Fibroblast of skin of scalp (primary cell): ENCODE measurements around the gene RNF208.
"Not testable (repeated sequence)": the region's sequence is repeated elsewhere in the genome, so short reads cannot be mapped to it uniquely, and the experiment has no call there.

ENCODE experiments used
- DNase-seq: peaks from one replicate; pipeline ENCODE4 v3.0.0-alpha.2; 2013

Gene RNF208

GRCh38 chr9:137252555-137253506 is 30.8 kb upstream of the RNF208 start:
- DNase-seq = no peak

DNA sequence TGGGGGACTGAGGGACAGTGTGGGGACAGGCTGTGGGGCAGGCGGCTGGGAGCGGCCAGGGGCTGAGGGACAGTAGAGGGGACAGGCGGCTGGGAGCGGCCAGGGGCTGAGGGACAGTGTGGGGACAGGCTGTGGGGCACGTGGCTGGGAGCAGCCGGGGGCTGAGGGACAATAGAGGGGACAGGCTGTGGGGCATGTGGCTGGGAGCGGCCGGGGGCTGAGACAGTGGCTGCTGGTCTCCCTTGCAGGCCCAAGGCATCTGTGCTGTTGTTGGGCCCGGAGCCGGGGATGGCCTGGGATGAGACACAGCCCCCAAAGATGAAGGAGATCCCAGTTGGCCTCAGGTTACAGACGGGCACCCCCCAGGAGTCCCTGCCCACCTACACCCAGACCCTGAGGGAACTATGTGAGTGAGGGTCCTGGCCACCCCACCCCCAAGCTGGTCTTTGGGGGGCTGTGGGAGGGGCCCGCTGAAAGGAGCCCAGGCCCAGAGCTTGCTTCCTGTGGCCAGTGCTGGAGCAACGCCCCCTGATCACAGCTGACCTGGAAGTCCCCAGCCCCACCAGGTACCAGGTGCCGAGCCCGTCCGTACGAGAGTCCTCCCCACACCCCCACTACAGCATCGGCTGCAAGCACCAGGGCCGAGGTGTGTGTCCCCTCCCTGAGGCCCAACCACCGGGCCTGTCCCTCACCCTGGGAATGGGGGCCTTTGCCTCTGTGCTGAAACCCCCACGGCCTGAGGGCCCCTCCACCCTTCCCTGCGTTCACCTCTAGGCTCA is 29.6 kb upstream of the RNF208 start:
- DNase-seq = no peak

GRCh38 chr9:137251194-137251461 is 29.1 kb upstream of the RNF208 start, which contains the start of gene STPG3:
Gene STPG3, plus strand, starts transcription at chr9:137251286. Its CDS starts 1 bp downstream, at chr9:137251287.
- no peak for DNase-seq

DNA sequence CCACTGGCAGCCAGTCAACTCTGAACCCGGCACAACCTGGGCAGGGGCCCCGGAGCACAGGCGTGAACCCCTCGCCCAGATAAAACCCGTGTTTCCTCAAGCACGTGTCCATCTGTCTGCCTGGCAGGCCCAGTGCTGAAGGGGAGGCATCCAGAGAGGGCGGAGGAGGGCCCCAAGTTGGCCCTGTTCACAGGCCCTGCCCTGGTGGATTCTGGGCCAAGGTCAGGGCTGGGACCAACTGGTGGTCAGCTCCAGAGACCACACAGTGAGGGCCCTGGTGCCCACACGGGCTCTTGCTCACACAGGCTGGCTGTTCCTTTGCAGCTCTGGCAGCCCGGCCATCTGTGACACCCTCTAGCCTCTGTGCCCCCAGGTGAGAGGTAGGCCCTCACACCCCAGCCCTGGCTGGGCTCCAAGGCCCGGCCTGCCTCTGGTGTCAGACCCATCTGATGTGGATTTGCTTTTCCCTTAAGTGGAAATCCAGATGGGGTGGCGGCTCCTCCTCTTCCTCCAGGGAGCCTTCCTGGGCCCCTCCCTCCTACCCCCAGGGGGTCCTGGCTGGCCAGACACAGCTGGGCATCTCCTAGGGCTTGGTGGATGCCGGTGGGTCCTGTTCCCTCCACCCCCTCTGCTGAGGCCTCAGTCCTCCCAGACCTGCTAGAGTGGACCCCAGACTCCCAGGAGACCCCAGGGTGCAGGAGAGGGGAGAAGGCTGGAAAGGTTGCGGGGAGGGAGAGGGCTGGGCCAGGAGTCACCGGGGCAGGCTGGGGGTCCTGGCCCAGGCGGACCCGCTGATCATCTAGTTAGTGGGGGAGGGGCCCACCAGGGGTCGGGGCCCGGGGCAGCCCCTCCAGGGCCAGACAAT is 28.5 kb upstream of the RNF208 start:
- peak; percentile 12 for DNase-seq

GRCh38 chr9:137247916-137248175 is 25.8 kb upstream of the RNF208 start:
- DNase-seq = no peak

DNA sequence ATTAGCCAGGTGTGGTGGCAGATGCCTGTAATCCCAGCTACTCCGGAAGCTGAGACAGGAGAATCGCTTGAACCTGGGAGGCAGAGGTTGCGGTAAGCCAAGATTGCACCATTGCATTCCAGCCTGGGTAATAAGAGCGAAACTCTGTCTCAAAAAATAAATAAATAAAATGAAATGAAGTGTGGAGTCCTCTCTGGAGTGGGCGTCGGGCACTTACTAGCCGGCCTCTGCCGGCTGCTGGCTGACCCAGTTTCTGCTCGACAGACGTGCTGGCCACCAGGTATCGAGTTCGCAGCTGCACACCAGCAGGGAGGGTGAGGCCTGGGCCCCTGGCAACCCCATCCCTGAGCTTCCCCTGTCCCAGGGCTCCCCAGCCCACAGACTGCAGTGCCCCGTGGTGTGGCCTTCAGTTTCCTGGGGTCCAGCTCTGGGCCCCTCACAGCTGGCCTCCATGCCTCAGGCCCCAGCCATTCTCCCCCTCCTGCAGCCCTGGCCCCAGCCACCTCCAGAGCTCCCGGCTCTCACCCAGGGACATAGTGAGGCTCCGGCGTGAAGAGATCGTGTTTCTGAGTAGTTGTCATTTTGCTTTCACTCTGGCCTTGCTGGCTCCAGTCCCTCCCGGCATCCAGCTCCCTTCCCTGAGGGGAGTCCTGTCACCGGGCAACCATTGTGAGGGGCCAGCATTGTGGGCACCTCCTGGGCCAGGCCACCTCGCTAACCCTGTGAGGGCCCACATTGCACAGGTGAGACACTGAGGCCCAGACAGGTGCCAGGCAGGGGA is 25.3 kb upstream of the RNF208 start:
- DNase-seq = no peak

DNA sequence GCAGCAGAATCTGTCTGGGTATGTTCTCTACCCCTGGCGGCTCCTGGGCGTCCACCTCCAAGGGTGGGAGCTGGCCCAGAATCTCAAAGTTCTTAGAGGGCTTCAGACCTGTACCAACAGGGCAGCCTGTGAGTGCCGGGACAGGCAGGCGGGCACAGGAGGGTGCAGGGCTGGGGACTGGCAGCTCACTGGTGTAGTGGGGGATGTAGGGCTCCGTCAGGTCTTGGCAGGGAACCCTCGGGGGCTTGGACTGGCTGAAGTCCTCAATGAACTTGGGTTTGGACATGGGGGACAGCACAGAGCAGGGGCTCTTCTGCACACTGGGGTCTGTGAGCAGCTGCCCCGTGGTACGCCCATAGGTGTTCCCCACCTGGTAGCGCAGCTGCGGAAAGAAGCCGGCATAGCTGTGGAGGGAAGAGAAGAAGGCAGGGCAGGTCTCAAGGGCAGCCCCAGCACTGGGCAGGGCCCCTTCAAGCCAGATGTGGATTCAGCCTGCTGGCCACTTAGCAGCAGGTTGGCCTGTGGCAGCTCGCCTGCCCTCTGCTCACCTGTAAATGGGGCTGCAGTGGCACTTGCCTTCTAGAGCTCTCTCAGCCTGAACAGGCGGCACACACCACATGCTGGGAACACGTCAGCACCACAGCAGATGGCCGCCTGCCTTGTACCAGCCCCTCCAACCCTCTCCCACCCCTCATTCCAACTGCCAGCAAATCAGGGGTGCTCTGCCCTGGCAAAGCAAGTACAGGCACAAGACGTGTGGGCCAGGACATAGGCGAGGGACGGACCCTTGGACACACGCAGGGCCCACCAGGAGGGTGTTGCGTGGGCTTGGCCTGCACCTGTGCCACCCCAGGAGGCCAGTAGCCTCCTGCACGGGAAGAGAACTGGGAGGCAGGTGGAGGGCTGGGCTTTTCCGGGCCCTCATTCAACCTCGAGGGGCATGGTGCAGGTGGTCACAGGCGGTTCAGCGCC is 23.7 kb upstream of the RNF208 start:
- DNase-seq = no peak

- no peak for DNase-seq
These were observed 22.7 kb upstream of the RNF208 start for GRCh38 chr9:137244486-137245449.

DNA sequence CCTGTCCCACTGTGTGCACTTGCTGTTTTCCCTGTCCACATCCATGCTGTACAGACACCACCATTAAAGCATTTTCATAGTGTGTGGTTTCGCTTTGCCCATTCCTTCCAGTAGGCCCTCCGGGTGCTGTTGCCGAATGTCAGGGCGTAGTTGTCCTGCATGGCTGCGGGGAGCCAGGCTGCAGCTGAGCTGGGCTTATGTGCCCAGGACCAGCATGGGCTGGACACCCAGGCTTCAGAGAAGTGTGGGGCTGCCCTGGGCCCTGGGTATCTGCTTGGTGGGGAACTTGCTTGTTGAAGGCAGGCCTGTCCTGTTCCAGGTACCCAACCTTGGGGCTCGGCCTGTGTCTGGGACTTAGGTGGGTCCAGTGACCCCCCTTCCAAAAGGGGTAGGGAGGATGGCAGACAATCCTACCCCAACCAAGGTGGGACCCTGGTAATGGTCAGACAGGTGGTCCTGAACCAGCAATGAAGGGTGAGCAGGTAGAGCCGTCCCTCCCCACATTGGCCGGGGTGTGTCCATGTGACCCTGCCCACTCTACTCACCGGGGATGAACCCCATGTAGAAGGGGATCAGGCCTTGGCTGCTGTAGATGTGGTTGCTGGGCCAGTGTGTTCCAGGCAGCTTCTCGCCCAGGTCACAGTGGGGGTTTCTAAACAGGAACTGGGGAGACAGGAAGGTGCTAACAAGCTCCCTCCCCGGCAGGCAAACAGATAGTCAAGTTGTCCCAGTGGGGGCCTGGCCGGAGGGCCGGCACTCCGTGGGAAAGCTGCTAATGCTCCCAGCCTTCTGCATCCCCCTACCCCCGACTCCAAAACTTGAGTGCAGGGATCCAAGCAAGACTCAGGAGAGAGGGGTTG is 21.8 kb upstream of the RNF208 start:
- DNase-seq = no peak

DNA sequence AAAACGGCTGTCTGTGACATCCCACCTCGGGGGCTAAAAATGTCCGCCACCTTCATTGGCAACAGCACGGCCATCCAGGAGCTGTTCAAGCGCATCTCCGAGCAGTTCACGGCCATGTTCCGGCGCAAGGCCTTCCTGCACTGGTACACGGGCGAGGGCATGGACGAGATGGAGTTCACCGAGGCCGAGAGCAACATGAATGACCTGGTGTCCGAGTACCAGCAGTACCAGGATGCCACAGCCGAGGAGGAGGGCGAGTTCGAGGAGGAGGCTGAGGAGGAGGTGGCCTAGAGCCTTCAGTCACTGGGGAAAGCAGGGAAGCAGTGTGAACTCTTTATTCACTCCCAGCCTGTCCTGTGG is 21.2 kb upstream of the RNF208 start:
- DNase-seq = not testable (repeated sequence)

DNA sequence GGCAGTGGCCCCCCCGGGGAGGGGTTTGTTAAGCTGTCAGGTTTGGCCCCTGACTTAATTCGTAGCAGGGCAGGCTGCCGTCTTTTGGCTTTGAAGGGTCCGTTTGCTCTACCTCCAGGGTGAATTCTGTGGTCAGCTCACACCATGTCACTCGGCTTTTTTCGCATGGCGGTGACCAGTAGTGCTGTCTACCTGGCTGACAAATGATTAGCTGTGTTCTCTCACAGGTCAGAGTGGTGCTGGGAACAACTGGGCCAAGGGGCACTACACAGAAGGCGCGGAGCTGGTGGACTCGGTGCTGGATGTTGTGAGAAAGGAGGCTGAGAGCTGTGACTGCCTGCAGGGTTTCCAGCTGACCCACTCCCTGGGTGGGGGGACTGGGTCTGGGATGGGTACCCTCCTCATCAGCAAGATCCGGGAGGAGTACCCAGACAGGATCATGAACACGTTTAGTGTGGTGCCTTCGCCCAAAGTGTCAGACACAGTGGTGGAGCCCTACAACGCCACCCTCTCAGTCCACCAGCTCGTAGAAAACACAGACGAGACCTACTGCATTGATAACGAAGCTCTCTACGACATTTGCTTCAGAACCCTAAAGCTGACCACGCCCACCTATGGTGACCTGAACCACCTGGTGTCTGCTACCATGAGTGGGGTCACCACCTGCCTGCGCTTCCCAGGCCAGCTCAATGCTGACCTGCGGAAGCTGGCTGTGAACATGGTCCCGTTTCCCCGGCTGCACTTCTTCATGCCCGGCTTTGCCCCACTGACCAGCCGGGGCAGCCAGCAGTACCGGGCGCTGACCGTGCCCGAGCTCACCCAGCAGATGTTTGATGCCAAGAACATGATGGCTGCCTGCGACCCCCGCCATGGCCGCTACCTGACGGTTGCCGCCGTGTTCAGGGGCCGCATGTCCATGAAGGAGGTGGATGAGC is 20.5 kb upstream of the RNF208 start:
- no peak for DNase-seq

DNA sequence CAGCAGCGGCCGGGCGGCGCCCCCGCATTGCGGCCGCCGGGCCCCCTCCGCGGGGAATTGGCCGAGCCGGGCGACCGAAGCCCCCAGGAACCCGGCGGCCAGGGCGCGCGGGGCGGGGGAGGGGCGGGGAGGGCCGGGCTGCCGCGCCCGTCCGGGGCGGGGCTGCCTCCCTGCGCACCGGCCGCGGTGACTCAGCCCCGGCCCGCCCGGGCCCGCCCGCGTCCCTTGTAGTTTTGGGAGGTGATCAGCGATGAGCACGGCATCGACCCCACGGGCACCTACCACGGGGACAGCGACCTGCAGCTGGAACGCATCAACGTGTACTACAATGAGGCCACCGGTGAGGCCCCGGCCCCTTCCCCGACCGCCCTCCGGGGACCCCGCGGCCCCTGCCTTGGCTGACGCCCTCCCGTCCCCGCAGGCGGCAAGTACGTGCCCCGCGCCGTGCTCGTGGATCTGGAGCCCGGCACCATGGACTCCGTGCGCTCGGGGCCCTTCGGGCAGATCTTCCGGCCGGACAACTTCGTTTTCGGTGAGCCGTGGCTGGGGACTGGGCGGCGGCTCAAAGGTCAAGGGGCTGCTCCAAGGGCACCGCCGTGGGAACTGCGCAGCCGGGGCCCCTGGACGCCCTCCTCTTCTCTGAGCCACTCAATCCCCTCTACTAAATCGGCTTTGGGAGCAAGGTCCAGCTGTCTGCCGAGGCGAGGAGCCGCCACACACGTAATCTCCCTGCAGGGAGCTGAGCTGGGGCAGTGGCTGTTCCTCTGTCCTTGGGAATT is 19.6 kb upstream of the RNF208 start:
- DNase-seq = peak; percentile 50

DNA sequence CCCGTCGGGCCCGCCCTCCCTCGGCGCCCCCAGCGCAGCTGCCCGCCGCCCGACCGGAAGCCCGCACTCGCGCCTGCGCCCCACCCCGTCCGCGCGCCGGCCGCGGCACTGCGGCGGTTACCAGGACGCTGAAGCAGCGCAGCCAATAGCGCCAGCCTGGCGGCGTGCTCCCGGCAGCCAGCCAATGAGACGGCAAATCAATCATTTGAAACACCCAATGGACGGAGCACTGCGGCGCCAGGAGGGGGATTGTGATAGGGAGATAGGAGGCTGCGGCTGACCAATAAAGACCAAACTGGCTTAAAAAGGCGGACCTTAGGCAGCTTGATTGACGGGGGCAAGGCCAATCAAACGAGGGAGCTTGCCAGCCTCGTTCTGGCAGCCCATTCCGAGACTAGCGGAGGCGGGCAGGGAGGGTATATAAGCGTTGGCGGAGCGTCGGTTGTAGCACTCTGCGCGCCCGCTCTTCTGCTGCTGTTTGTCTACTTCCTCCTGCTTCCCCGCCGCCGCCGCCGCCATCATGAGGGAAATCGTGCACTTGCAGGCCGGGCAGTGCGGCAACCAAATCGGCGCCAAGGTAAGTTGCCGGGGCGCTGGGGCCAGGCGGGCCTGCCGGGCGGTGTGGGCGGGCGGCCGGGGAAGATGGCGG is 18.9 kb upstream of the RNF208 start, which contains the start of gene TUBB4B:
Gene TUBB4B, plus strand, starts transcription at position 447 of the 649 bp plus-strand sequence. Its CDS starts 74 bp downstream, at position 521.
- peak; percentile 100 for DNase-seq

DNA sequence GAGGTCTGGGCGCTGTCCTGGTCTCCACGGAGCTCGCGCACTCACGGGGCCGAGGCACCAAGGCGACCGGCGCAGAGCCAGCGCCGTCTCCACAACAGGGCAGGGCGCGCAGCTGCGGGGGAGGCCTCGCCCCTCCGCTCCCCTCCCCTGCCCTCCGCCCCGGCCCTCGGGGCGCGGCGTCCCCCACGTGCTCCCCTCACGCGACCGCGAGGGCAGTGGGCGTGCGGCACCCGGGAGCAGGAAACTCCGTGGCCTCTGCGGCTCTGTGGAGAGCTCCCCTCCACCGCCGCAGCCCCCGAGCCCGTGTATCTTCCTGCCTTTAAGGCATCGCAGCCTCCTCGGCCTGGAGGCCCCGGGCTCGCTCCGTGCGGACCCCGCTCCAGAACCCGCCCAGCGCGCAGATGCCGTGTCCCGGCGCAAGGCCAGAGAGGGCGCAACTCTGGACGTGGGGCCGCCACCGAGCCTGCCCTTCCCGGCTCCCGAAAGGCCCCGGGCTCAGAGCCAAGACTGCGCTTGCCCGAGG is 18.3 kb upstream of the RNF208 start:
- DNase-seq = peak; percentile 70

- not testable (repeated sequence) for DNase-seq
These were observed 17.6 kb upstream of the RNF208 start for GRCh38 chr9:137239541-137240200.
